ENCODE results near the gene AOAH.

Gene AOAH

GRCh38 chr7:36464271-36464670, 260.0 kb downstream of the AOAH start:
- DNase-seq, result no peak

Measured in right kidney (tissue), 1 donor.